Measurements from ENCODE around the gene ZNFX1.
A peak's percentile ranks its signal among the peaks of the same experiment; 100 is the strongest.

Gene ZNFX1

DNA sequence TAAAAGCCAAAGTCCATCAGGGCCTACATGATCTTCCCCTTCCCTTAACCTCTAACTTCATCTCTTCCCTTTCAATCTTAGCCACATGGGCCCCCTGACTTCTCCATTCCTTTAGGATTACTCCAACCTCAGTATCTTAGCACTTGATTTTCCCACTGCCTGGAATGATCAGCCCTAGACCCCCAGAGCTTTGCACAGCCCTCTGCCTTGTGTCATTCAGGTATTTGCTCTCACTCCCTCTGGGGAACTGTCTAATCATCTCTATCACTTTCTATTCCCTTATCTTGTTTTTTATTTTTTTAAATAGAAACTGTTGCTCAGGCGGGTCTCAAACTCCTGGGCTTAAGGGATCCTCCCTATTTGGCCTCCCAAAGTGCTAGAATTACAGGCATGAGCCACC is 13.3 kb upstream of the ZNFX1 start:
- DNase-seq, result no peak

DNA sequence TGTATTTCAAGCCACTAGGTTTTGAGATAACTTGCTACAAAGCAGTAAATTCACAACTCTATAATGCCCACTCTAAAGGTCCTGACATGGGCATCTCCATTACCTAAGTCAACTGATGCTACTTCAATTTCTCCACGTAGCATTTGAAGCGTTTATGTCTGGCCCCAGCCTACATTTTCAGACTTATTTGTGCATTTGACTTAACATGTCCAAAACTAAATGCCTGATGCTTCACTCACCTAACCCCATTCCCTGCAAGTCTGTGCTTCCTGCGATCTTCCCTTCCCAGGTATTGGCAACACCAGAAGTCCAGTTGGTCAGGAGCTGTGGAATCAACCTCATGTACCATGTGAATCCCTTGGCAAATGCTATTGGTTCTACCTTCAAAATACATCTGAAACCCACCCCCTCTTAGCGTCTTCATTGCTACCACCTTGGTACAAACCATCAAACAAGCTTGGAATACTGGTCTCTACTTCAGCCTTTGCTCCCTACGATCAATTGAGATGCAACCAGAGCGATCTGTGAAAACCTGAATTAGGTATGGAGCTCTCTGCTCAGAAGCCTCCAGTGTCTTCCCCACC is 12.8 kb upstream of the ZNFX1 start:
- DNase-seq, result no peak

DNA sequence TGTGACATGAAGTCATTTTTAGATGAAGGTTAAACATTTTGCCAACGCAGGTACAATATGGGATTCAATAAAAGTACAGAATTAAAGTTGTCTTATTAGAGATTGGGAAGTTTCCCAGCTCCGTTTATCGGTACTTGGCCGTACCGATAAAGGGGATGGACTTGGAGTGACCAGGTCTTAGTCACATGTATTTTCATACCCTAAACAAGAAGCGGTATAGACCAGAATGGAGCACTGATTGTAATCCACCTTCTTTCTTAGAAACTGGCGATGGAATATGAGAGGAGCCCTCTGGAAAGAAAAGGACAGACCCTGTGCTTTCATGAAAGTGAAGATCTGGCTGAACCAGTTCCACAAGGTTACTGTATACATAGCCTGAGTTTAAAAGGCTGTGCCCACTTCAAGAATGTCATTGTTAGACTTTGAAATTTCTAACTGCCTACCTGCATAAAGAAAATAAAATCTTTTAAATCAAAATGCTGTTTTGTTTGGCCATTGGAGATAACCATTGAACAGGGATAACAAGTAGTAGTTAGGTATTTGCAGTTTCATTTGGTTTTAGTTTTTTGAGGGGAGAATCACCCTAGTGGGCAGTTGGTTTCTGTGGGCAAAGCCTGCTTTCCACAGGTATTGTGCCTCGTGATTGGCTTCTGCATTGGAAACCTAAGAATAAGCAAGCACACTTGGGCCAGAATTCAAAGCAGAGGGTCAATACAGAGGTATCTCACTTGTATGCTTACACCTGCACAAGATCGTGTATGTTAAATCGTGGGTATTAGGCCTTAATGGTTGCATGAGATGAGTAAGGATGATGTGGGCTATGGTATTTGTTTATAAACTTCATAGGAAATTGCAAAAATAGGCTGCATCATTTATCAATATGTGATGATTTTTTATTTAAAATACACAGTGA is 11.2 kb upstream of the ZNFX1 start:
- DNase-seq, result no peak

DNA sequence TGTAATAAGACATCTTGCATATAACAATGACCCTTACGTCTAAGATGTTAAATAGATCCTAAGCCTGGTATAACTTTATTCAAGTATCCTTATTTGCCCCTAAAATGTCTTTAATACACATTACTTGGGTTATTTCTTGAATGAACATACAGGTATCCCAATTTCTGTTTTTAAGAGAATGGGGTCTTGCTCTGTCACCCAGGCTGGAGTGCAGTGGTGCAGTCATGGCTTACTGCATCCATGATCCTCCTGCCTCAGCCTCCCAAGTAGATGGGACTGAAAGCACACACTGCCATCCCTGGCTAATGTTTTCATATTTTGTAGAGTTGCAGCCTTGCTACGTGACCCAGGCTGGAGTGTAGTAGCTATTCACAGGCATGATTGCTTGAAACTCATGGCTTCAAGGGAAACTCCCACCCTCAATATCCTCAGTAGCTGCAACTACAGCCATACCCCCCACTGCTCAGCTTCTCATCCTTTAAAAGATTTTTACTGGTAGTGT is 10.4 kb upstream of the ZNFX1 start:
- no peak for DNase-seq

DNA sequence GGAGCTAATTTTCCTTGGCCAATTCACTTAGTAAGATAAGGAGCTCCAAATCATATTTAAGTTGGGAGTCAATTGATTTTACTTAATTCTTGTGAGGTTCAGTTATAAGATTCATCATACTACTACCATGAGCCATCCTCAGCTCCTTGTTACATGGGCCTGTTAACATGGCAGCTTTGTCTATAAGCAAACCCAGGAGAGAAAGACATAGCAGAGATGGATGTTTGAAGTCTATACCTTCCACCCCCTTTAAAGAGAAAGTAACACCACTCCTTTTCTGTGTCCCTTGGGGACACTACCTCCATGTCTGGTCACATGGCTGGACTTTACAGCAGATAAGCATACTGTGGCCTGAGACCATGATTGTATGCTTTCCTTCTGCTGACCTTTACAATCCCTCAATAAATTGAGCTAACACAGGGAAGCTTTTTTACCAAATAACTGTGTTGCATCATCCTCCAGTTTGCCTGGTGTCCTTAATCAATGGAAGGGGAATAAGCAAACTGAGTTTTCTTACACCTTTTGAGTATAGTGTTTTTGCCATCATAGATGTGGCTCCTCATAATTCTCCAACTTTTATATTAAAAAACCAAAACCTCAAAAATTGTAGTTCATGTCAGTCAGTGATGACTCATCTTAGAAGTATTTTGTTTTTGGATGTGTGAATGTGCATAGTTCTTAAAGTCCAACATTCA is 9.8 kb upstream of the ZNFX1 start:
- peak; percentile 26 for DNase-seq

DNA sequence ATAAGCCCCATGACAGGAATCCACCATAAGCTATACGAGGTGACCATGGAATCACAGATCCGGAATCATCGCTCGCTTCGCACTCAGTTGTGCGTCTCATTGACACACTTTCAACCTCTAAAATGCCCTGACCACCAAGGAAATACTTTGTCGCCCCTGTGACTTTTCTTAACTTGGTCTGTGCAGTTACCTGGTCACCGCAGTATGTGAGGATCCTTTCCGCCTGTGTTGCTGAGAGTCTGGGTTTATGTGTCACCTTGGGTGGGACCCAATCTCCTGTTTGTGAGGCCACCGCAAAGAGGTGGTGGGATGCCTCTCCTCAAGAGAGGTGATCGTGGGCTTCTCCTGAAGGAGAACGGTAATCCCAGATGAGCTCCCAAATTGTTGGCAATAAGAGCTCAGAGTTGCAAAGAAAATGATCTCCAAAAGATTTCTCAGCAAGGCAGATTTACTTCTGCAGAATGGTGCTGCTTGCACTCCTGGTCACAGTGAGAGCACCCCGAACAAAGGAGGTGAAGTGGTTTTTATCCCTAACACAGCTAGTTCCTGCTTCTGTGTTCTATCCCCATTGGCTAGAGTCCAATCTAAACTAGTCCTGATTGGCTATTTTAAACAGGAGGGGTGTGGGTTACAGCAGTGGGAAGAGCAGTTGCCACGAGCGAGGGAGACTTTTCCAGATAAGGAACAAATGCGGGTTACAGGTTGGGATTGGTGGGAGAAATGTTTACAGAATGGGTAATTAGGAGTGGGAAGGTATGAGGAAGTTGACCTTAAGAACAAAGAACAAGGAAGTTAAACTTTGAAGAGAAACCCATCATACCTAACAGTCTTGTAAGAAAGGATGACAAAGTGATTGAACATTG is 9.1 kb upstream of the ZNFX1 start:
- DNase-seq, result peak; percentile 71

DNA sequence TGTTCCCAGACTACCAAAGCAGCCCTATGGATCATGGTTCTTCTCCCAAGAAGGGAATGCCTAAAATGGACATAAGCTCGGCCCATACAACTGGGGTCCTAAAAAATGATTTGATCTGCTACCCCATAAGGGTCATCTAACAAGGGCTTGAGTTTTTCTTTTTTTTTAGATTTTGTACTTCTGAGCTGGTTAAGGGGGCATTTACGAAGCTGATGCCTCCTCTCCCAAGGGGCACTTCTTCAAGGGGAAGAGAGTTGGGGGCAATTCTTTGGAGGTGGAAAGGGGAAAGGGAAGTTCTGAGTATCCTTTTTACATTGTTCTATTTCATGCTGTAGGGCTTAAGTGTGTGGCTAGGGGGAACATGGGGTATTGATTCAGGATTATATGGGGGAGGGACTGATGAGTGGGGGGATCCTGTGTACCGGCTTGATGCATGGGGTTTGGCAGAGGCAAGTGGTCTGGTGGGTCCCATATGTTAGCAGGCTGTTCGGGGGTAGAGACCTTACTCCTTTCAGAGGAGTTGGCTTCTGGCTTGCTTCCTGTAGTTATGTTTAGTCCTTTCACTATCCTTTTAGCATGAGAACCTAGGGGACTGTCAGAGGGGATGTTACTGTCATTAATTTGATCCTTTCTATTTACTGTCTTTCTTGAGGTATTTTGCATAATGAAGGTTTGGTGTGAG is 8.1 kb upstream of the ZNFX1 start:
- no peak for DNase-seq

DNA sequence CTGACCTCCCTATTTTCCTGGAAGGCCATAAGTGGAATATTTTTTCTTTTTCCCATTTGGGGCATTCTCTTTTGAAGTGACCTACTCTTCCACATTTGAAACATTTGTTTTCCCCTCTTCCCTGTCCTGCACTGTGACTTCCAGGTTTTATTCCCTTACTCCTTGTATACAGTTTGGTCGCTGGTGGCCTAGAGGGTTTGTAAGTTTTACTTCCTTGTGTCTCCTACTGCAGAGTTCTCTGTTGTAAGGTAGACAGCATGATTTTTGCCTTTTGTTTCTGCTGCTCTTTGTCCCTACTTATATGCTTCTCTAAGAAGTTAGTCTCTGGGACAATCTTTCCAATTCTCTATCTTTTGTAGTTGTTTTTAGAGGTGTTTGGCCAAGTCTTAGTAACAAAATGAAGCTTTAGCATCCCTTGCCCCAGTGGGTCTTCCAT is 7.4 kb upstream of the ZNFX1 start:
- DNase-seq, result no peak

DNA sequence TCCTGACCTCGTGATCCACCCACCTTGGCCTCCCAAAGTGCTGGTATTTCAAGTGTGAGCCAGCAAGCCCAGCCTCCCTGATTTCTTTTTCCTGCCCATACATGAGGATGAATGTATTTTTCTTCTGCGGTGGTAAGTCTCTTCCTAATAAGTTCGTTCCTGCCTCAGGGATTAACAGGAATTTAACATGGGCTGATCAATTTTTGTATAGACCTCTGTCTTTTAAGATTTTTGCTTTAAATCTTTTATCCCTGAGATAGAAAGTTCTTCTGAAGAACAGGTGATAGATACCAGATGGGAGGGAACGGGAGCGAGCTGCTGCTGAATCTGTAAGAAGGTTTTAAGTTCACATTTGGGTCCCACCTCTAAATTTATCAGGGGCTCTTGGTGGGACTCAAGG is 7.0 kb upstream of the ZNFX1 start:
- no peak for DNase-seq

DNA sequence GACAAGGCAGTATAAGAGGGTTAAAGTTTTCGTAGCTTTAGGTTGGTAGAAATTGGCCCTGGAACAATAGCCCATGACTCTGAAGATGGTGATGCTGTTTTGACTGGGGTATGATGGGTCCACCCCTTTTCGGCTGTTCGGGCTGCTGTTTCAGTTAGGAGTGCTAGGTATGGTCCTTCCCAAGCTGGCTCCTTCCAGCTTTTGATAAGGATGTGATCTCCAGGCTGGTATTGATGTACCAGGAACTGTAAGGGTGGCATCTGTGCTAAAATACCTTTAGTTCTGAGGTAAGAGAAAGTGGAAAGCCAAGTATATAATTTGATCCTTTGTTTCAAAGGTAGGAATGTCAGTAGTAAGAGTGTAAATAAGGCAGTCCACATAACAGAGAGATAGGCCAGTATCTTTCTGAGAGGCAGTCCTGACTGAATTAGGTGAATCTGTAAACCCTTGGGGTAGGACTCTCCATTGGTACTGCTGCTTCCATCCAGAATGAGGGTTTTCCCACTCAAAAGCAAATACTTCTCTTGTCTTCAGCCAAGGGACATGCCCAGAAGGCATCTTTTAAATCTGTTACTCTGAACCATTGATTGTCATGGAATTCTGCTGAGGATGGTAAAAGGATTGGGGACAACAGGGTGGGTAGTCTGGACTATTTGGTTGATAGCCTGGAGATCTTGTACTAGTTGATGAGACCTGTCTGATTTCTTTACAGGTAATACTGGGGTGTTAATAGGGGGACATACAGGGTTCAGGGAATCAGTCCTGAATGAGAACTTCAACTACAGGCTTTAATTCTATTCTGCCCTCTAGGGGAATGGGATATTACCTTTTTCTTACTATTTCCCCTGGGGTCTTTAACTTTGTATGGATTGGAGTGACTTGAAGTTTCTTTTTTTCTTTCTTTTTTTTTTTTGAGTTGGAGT is 6.1 kb upstream of the ZNFX1 start:
- peak; percentile 33 for DNase-seq

DNA sequence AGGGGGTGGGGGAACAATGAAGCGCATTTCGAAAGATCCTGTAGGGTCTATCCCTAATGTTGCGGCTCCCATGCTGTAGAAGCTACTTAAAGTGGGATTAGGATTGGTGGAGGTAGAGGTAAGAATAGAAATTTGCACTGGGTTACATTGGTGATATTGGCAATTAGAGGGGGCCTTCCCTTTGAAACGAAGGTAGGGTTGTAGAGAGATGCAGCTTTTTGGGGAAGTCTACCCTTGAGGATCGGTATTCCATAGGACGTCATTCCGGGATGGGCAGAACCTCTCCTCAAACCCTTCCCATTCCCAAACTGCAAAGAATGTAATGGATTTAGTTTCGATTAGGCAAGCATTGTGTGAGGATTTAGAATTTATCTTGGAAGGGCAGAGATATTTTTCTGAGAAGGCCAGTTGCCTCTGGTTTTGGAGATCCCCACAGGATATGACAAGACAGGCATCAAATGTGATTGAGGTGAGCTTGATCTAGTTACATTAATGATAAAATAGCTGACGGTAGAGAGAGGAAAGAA is 5.4 kb upstream of the ZNFX1 start:
- no peak for DNase-seq

DNA sequence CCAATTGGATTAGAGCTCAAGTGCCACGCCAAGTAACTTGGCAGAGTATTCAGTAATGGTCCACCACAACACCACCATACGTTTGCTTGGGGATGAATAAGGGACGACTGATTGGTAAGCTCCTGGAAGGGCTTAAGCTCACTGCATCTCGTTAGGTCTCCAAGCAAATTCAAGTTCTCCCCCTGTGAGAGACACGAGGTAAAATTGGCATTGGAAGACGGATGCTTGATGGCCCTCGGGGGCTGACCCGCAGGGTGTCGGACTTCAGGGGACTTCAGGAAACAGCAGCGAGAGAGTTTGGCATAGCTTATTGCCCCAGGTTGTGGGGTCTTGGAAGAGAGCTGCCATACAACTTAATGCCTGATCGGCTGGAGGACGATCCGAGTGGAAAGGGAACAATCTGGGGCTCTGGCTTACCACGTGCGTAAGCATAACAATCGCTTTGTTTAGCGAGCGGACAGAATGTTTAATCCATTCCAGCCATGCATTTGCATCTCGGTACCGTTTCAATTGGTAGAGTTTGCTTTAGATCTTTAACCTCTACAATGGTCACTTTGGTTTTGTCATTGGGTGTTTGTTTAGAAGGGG is 4.8 kb upstream of the ZNFX1 start:
- no peak for DNase-seq

DNA sequence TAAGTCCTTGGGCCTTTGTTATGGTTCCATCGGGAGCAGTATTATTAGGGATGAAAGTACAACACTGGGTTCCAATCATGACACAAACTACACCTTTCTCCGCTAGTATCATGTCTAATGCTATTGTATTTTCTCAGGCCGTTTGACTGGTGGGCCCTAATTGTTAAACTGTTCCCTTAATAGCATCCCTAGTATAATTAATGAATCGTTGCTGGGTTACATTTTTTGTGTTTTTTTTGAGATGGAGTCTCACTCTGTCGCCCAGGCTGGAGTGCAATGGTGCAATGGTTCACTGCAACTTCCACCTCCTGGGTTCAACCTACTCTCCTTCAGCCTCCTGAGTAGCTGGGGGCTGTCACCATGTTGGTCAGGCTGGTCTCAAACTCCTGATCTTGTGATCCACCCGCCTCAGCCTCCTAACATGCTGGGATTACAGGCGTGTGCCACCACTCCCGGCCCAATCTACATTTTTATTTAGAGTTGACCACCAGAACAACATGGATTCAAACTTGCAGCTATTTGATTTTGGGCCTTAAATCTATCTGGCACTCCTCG is 4.1 kb upstream of the ZNFX1 start:
- DNase-seq, result no peak

DNA sequence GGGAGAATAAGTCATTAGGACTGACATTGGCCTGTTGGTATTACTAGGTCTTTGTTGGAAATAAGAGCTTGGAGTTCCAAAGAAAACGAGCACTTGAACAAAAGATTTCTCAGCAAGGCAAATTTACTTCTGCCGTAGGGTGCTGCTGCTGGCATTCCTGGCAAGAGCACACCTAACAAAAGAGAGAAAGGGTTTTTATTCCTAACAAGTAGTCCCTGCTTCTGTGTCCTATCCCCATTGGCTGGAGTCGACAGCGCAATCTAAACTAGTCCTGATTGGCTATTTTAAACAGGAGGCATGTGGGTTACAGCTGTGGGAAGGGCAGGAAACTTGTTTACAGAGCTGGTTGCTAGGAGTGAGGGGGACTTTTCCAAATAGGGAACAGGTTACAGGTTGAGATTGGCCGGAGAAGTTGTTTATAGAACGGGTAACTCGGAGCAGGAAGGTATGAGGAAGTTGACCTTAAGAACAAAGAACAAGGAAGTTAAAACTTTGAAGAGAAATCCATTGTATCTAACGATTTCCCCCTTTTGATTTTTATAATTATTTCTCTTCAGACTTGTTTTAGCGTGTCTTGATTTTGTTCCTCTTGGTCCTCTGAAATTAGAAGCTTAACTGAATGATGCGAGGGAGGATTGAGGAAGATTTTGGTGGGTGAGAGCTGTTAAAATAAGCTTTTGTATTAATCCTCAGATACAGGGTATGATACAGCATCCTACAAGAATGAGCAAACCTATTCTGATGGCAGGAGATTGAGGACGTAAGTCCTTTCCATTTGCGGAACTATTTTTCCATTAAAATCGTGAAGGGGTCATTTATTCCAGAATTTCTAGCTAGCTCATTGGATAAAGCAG is 3.4 kb upstream of the ZNFX1 start:
- DNase-seq, result peak; percentile 7

DNA sequence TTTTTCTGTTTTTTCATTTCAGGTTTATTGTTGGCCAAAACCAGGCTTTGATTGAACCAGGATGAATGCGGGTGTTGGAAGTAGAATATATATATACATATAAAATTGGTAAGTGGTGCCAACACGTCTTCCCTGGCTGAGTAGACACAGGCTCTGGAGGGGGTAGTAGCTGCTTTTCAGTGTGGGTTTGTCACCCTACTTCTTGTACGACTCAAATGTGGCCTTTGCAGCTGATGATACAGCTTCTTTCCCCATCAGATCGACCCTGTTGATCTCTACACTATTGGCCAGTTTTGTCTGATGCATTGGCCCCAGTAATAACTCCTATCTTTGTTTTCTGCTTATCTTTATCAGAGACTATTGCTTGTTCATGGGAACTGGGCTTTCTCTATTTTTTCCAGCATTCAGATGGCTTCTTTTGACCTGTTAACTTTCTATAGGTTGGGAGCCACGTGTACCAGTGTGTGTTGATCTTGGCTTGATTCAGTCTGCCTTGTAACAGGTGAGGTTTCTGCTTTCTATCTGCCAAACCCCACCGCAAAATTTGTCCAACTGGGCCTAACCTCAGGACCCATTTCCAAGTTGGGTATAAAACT is 2.7 kb upstream of the ZNFX1 start:
- peak; percentile 41 for DNase-seq

DNA sequence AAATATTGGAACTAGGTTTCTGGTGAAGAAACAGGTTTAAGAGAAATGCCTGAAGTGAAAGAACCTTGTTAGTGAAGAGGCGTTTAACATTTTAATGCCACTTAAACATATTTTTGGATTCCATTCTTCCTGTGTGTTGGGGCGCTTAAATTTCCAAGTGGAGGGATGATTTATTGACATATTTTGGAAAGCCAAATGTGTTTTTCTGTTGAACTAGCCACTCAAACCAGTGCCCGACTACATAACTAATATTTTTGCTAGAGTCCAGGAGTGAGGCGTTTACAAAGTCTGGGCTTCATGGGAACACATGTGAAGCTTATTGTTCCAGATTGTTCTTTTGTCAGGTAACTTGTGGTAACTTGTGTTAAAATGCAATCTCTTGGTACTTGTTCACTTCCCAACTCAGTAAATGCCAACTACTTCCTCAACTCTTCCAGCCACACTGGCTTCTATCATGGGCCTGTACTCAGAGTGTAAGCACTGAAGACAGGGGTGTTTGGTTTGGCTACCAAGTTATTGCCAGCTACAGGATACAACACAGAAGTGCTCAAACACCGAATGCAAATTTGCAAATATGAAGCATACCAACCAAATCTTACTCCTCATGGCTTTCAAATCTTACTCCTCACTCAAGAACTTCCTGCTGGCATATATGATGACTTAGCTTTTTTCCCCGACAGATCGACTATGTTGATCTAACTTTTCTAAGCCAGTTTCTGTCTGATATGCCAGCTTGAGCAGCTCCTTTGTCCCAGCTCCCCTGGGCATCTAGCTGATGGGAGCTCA is 2.0 kb upstream of the ZNFX1 start:
- DNase-seq, result no peak

DNA sequence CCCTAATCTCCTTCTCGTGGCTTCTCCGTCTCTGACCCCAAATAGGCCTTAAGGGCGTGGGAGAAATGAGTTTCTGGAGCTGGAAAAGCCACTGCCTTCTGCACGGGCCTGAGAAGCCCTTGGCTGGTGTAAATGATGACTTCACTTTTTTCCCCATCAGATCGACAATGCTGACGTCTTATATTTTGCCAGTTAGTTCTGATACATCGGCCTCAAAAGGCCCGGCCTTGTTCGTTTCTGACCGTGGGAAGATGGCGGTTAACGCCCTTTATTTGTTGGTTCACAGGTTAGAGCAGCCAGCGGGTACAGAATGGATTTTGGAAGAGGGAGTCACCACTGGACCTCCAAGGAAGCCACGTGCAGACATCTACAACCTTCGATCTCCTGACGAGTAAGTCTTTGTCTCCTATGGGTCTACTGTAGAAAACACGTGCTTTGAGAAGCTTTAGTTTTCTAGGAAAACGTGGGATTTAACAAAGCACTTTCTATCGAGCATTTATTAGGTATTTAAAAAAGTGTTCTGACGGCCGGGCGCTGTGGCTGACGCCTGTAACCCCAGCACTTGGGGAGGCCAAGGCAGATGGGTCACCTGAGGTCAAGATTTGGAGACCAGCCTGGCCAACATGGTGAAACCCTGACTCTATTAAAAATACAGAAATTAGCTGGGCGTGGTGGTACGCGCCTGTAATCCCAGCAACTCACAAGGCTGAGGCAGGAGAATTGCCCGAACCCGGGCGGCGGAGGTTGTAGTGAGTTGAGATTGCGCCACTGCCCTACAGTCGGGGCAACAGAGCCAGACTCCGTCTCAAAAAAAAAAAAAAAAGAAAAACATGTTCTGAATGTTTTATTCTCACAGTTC is 1.2 kb upstream of the ZNFX1 start:
- DNase-seq, result no peak
